H1 (cell line): Measurements from ENCODE around the gene LIPC.

Experiments
- ASH2L ChIP-seq: fragments of 200-600, 300-600 bp; sonication (generic); IDR thresholded peaks from one replicate; pipeline ENCODE4 v1.7.1; 2017; ENCODE audit warnings: low read length
- BACH1 ChIP-seq: IDR thresholded peaks from 2 replicates; pipeline ENCODE4 v1.6.1; 2012; ENCODE audit warnings: low read length, improper control_type of control experiment
- CTCF ChIP-seq, 3 experiments: IDR thresholded peaks; 1 replicate in 2 of 3; 2 replicates in 1 of 3; pipeline versions ENCODE4 v1.5.1 to v1.6.1; 2011; ENCODE audit warnings: low read length in 3 of 3, mild to moderate bottlenecking in 3 of 3, inconsistent platforms in 2 of 3, low read depth in 1 of 3, moderate library complexity in 1 of 3; ENCODE audit not compliant: insufficient read depth in 1 of 3; ENCODE audit errors: control extremely low read depth in 1 of 3
- EP300 ChIP-seq, 2 experiments: IDR thresholded peaks; 1 replicate in 1 of 2; 2 replicates in 1 of 2; pipeline ENCODE4 v1.6.1; 2011 to 2012; ENCODE audit warnings: low read depth in 2 of 2, low read length in 2 of 2, mild to moderate bottlenecking in 2 of 2, borderline replicate concordance in 1 of 2, inconsistent platforms in 1 of 2, moderate library complexity in 1 of 2
- EZH2 ChIP-seq: fragments of 200-600 bp; sonication (generic); IDR thresholded peaks from 2 replicates; pipeline ENCODE4 v1.7.1; 2012; ENCODE audit warnings: low read depth, mild to moderate bottlenecking, moderate library complexity, low read length, inconsistent platforms; ENCODE audit not compliant: severe bottlenecking
- JUND ChIP-seq: IDR thresholded peaks from 2 replicates; pipeline ENCODE4 v1.6.1; 2011; ENCODE audit warnings: mild to moderate bottlenecking, improper control_type of control experiment, low read length
- POLR2A ChIP-seq, 2 experiments: IDR thresholded peaks; 1 replicate in 1 of 2; 2 replicates in 1 of 2; pipeline ENCODE4 v1.6.1; 2011; ENCODE audit warnings: low read depth in 2 of 2, low read length in 2 of 2, mild to moderate bottlenecking in 2 of 2; ENCODE audit errors: control extremely low read depth in 1 of 2
- POLR2AphosphoS5 ChIP-seq: IDR thresholded peaks from 2 replicates; pipeline ENCODE4 v1.6.1; 2011; ENCODE audit warnings: low read depth, low read length
- RAD21 ChIP-seq, 2 experiments: IDR thresholded peaks in 1 of 2; conservative IDR thresholded peaks in 1 of 2; 2 replicates each; pipeline ENCODE4 v1.6.1; 2011; ENCODE audit warnings: low read depth in 2 of 2, low read length in 2 of 2, improper control_type of control experiment in 1 of 2, inconsistent platforms in 1 of 2, mild to moderate bottlenecking in 1 of 2, moderate library complexity in 1 of 2
- TAF1 ChIP-seq: IDR thresholded peaks from 2 replicates; pipeline ENCODE4 v1.6.1; 2011; ENCODE audit warnings: mild to moderate bottlenecking, low read depth, low read length
- TBP ChIP-seq: IDR thresholded peaks from 2 replicates; pipeline ENCODE4 v1.6.1; 2011; ENCODE audit warnings: low read depth, low read length, improper control_type of control experiment

GRCh38 chr15:58535894-58536293 is 104.1 kb downstream of the LIPC start:
- TF ChIP-seq JUND (no peak), ASH2L (no peak), TAF1 (no peak), POLR2AphosphoS5 (no peak), BACH1 (no peak), POLR2A (IDR thresholded peaks at IDR 0.05; ENCODE audit: control extremely low read depth in 1 of 2, low read depth in 2 of 2, low read length in 2 of 2) (no peak), EZH2 (no peak), EP300 (IDR thresholded peaks at IDR 0.05; ENCODE audit: borderline replicate concordance in 1 of 2, low read depth in 2 of 2, low read length in 2 of 2) (no peak), CTCF (IDR thresholded peaks at IDR 0.05; ENCODE audit: control extremely low read depth in 1 of 3, insufficient read depth in 1 of 3, low read depth in 1 of 3, low read length in 3 of 3) (no peak), RAD21 (IDR thresholded peaks at IDR 0.05 in 1 of 2, conservative IDR thresholded peaks at IDR 0.05 in 1 of 2; ENCODE audit: low read depth in 2 of 2, low read length in 2 of 2) (no peak), TBP (no peak)
